Testis (tissue), 3 donors: Measurements from ENCODE around the gene DCHS1. TPM values are rescaled to one million over a fixed set of nuclear protein-coding genes. Genes with fewer than 3 reads are reported as not detected.
A peak's percentile ranks its signal among the peaks of the same experiment; 100 is the strongest.

Experiments used
- DNase-seq: peaks from one replicate; pipeline ENCODE4 v3.0.0-alpha.2; 2019
- H3K27ac ChIP-seq, 2 donors: fragments of 200-600 bp; sonication (generic); one replicate each; pipeline ENCODE4 v1.5.1; 2019
- H3K27me3 ChIP-seq: fragments of 200-600 bp; sonication (generic); one replicate; pipeline ENCODE4 v1.5.1; 2019
- H3K36me3 ChIP-seq: fragments of 200-600 bp; sonication (generic); one replicate; pipeline ENCODE4 v1.5.1; 2017; ENCODE audit warnings: low read depth; ENCODE audit errors: missing control alignments
- H3K4me1 ChIP-seq: fragments of 200-600 bp; sonication (generic); one replicate; pipeline ENCODE4 v1.5.1; 2019
- H3K4me3 ChIP-seq, 2 donors: fragments of 200-600 bp; sonication (generic); one replicate each; pipeline ENCODE4 v1.5.1; 2017 to 2019
- H3K9me3 ChIP-seq: fragments of 200-600 bp; sonication (generic); one replicate; pipeline ENCODE4 v1.5.1; 2017
- POLR2A ChIP-seq: fragments of 450-650 bp; IDR thresholded peaks from one replicate; pipeline ENCODE4 v1.6.1; 2017; ENCODE audit warnings: antibody characterized with exemption, mild to moderate bottlenecking, moderate library complexity
- WGBS, 2 donors: methylation state at CpG; one replicate each; pipeline ENCODE4 v1.1.5; 2018; 5-methylcytosine and 5-hydroxymethylcytosine counted together
- intact Hi-C: fragments of 100-400 bp; cut with DNase I; formaldehyde crosslinking; loops from one replicate; pipeline ENCODE4 v1.15.1; 2023; ENCODE audit warnings: low total_unique reads
- polyA plus RNA-seq: library from polyadenylated mRNA; stranded (reverse); fragments of 350-450 nt; fragmentation: Illumina TruSeq; extraction: RNeasy Lipid Tissue Mini Kit (QIAGEN cat#74804); gene quantifications from one replicate; pipeline ENCODE4 v1.2.3, GENCODE V29; 2014; ENCODE audit warnings: low read depth, low replicate concordance; ENCODE audit not compliant: insufficient read depth
- total RNA-seq, 2 donors: library from RNA; depleted of rRNA; stranded (reverse); fragments of >200 nt; gene quantifications; one replicate each; pipeline ENCODE4 v1.2.3, GENCODE V29; 2016
- TF ChIP-seq, protein P1 (sequence below), 3 experiments: fragments of 450-650 bp in 2 of 3; fragments of 200-600 bp in 1 of 3; sonication (generic) in 1 of 3; IDR thresholded peaks; one replicate each; pipeline ENCODE4 v1.5.1; 2016 to 2019; ENCODE audit warnings: antibody characterized with exemption in 3 of 3, mild to moderate bottlenecking in 2 of 3, moderate library complexity in 1 of 3

DCHS1 gene
- total and polyA plus RNA-seq, 3 donors from 2014 or later = 7.1 to 14.2 (median 8.8) TPM

DNA sequence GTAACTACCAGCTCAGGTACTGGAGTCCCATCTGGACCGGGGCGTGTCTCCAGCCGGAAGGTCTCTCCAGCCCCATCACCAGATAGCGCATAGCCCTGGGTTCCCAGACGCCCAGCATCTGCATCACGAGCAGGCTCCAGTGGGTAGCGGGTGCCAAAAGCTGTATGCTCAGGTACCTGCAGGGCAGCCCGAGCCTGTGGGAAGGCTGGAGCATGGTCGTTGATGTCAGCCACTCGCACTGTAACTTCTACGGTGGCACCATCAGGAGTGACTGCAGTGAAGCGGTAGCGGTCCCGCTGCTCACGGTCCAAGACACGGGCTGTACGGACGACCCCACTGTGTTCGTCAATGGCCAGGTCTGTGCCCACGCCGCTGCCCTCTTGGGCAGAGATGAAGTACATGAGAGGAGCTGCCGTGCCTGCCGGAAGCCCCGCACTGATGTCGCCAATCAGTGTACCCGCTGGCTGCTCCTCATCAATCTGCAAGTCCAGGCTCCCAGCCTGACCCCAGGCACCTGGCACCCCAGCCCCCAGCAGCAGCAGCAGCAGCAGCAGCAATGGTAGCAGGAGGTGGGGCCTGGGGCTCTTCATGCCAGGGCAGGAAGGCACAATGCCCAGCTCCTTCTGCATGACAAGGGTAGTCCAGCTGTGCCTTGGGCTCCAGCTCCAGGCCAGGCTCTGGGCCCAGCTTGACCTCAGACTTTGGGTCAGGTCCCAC lies 14.5 kb downstream of the DCHS1 start:
- H3K9me3 ChIP-seq = no peaks in the 10 kb centered on the region
- 97% methylated on average over 26 of the region's 26 CpGs; no CpG with 5 or more reads in 1 of the 2 donors for WGBS, 2 donors
- intact Hi-C loops = no loop called here
- no peaks in the 10 kb centered on the region for H3K36me3 ChIP-seq
- TF ChIP-seq POLR2A = no peak
- TF ChIP-seq, protein P1, sequence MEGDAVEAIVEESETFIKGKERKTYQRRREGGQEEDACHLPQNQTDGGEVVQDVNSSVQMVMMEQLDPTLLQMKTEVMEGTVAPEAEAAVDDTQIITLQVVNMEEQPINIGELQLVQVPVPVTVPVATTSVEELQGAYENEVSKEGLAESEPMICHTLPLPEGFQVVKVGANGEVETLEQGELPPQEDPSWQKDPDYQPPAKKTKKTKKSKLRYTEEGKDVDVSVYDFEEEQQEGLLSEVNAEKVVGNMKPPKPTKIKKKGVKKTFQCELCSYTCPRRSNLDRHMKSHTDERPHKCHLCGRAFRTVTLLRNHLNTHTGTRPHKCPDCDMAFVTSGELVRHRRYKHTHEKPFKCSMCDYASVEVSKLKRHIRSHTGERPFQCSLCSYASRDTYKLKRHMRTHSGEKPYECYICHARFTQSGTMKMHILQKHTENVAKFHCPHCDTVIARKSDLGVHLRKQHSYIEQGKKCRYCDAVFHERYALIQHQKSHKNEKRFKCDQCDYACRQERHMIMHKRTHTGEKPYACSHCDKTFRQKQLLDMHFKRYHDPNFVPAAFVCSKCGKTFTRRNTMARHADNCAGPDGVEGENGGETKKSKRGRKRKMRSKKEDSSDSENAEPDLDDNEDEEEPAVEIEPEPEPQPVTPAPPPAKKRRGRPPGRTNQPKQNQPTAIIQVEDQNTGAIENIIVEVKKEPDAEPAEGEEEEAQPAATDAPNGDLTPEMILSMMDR (IDR thresholded peaks at IDR 0.05) = no peak
- no peak overlapping the region for H3K27ac ChIP-seq
- H3K4me1 ChIP-seq = no peaks in the 10 kb centered on the region
- H3K27me3 ChIP-seq = no peaks in the 10 kb centered on the region
- H3K4me3 ChIP-seq = no peak overlapping the region
- DNase-seq = no peak

DNA sequence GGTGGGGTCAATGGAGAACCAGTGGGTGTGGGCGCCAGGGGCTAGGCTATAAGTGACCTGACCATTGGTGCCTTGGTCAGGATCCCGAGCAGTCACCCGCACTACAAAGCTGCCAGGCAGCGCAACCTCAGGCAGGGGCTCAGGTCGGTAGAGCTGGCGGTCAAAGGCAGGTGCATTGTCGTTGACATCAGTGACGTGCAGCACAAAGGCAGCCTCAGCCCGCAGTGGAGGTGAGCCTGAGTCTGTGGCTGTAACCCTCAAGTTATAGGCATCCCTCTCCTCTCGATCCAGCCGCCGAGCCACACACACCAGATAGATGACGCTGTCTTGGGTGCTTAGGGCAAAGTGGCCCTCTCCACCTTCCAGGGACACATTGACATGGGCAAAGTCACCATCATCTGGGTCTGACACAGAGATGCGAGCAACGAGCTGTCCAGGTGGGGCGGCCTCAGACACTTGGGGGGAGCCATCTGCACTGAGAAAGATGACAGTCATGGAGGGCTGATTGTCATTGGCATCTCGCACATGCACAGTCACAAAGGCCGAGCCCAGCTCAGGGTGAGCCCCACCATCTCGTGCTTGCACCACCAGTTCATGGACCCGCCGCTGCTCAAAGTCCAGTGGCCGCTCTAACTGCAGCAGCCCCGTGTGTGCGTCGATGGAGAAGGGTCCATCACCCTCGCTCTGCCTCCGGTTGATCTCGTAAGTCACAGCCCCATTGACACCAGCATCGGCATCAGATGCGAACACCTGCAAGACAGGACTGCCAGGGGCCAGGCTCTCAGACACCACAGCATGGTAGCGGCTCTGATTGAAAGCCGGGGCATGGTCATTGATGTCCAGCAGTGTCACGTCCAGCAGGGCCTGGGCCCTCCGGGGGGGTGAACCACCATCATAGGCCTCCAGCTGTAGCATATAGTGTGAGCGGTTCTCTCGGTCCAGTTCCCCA lies 15.3 kb downstream of the DCHS1 start:
- Histone ChIP-seq H3K9me3 (no peaks in the 10 kb centered on the region), H3K4me3 (no peak overlapping the region), H3K4me1 (peaks cover 5% of the 10 kb centered on the region), H3K27ac (no peak overlapping the region), H3K36me3 (no peaks in the 10 kb centered on the region), H3K27me3 (no peaks in the 10 kb centered on the region)
- DNase-seq = no peak
- intact Hi-C loops = no loop called here
- TF ChIP-seq POLR2A = no peak
- WGBS, 2 donors = 96 to 98% methylated on average over 31 to 36 of the region's 36 CpGs

DNA sequence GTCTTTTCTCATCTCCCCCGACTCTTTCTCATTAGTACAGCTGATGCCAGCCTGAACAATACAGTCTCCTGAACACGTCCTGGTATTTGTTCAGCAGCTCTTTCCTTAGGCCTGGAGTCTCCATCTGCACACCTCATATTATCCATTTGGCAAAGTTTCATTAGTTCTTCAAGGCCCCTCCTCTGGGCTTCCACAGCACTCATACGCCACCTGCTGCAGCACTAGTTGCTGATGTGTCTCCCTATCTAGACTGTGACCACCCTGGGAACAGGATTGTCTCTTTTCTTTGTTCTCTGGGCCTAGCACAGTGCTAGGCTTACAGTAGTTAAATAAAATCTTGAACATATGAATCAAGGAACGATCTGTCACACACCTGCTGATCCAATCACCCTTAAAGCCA lies 17.2 kb downstream of the DCHS1 start:
- Histone ChIP-seq H3K27me3 (no peaks in the 10 kb centered on the region), H3K4me3 (no peak overlapping the region), H3K27ac (no peak overlapping the region), H3K9me3 (no peaks in the 10 kb centered on the region), H3K4me1 (peaks cover 7% of the 10 kb centered on the region), H3K36me3 (no peaks in the 10 kb centered on the region)
- DNase-seq = no peak
- intact Hi-C loops = no loop called here
- TF ChIP-seq, protein P1 (IDR thresholded peaks at IDR 0.05) = no peak
- no peak for TF ChIP-seq POLR2A
- 75 to 91% methylated on average over 4 of the region's 4 CpGs for WGBS, 2 donors

DNA sequence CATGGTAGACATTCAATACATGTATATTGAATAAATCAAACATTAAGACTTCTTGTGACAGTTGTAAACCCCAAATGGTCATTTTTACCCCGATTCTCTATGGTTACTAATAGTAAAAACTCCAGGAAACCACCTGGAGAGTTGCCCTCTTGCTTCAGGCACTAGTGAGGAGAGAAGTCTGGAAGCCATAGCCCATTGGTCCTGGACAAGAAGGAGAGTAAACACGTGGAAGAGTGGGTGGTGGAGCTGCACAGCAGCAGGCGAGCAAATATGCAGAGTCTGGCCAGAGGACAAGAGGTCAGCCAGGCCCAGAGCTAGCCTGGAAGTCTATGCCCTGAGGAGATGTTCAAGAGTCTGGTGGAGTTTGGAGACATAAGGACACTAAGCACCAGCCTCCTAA lies 17.7 kb downstream of the DCHS1 start:
- Histone ChIP-seq H3K9me3 (no peaks in the 10 kb centered on the region), H3K36me3 (no peaks in the 10 kb centered on the region), H3K27me3 (no peaks in the 10 kb centered on the region), H3K27ac (no peak overlapping the region), H3K4me3 (no peak overlapping the region), H3K4me1 (peaks cover 7% of the 10 kb centered on the region)
- WGBS, 2 donors = 28 to 56% methylated on average over 3 of the region's 3 CpGs
- TF ChIP-seq POLR2A = no peak
- TF ChIP-seq, protein P1 (IDR thresholded peaks at IDR 0.05) = no peak
- peak; percentile 59 for DNase-seq
- intact Hi-C loops = no loop called here

DNA sequence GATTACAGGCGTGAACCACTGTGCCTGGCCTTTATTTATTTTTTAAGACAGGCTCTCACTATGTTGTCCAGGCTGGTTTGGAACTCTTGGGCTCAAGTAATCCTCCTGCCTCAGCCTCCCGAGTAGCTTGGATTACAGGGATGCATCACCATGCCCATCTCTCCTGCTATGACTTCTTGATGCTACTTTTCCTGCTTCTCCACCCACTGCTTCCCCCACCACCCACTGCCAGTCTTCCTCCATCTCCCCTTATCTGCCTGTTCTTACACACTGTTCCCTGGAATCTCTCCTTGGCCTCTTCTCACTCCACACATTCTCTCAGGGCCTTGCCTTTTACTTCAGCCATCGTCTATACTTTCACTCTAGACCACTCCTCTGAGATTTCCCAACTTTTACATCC lies 19.1 kb downstream of the DCHS1 start:
- Histone ChIP-seq H3K27ac (no peak overlapping the region), H3K4me3 (no peak overlapping the region), H3K36me3 (no peaks in the 10 kb centered on the region), H3K9me3 (no peaks in the 10 kb centered on the region), H3K27me3 (no peaks in the 10 kb centered on the region), H3K4me1 (peaks cover 7% of the 10 kb centered on the region)
- intact Hi-C loops = no loop called here
- WGBS, 2 donors = 82 to 89% methylated on average over 3 of the region's 3 CpGs
- no peak for DNase-seq
- TF ChIP-seq, protein P1 (IDR thresholded peaks at IDR 0.05) = no peak
- no peak for TF ChIP-seq POLR2A
